ENCODE data around the gene DNAI7.

DNA sequence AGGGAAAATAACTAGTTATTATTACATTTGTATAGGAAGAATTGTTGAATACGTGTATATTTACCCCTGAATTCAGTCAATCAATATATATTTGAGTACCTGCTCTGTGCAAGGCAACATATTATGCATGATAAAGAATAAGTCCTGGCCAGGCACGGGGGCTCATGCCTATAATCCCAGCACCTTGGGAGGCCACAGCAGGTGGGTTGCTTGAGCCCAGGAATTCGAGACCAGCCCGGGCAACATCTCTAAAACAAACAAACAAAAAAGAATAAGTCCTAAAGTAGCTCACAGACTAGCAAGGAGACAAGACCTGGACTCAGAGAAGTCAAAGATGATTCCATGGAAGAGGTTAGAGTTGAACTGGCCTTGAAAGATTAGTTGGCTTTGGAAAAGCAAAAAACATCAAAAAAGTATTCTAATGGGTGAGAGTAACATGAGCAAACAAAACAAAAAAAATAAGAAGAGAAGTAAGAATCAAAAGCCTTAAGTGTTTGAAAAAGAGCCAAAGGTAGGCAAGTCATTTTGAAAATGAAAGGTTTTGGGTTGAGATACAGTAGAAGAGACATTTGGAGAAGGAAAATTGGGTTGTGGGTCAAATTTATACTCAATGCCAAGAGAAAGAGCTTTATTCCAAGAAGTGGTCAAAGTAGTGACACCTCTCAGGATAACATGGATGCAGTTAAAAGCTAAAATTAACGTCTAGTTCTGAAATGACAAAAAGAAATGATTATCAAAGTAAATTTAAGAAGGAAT is 130.9 kb downstream of the DNAI7 start:
- TF ChIP-seq JUND (IDR thresholded peaks at IDR 0.05) (no peak), RAD21 (IDR thresholded peaks at IDR 0.05) (no peak), FOXA1 (IDR thresholded peaks at IDR 0.05) (no peak)
- TF ChIP-seq, protein P1, sequence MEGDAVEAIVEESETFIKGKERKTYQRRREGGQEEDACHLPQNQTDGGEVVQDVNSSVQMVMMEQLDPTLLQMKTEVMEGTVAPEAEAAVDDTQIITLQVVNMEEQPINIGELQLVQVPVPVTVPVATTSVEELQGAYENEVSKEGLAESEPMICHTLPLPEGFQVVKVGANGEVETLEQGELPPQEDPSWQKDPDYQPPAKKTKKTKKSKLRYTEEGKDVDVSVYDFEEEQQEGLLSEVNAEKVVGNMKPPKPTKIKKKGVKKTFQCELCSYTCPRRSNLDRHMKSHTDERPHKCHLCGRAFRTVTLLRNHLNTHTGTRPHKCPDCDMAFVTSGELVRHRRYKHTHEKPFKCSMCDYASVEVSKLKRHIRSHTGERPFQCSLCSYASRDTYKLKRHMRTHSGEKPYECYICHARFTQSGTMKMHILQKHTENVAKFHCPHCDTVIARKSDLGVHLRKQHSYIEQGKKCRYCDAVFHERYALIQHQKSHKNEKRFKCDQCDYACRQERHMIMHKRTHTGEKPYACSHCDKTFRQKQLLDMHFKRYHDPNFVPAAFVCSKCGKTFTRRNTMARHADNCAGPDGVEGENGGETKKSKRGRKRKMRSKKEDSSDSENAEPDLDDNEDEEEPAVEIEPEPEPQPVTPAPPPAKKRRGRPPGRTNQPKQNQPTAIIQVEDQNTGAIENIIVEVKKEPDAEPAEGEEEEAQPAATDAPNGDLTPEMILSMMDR (IDR thresholded peaks at IDR 0.05; ENCODE audit: low read depth, low read length, missing input control): no peak

Data from liver (tissue), 3 donors.